ENCODE measurements around the gene EIF3L.
A peak's percentile ranks its signal among the peaks of the same experiment; 100 is the strongest.

DNA sequence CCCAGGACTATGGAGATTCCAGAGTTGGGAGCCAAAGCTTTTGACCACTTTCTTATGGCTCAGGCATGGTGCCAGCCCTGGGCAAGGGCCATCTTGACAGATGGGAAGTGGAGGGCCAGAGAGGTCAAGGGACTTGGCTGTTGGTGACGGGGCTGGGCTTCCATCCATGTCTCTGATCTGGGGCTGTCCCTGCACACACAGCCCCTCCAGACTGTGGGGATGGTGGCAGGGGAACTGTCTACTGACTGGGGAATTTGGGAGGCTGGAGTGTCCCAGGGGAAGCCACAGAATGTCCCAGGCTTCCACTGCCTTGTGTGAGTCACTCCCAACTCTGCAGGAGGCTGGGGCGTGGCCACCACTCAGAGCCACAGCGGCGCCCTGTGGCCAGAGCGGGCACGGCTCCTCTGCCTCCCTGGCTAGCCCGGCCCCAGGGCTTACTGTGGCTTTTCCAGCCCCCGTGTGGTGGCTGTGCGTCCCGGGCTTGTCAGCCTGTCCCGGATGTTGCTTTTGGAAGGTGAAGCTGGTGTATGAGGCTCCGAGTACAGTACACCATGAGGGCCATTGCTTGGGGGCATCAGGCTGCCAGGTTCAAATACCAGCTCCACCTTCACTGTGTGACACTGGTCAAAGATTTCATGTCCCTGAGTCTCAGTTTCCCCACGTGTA lies 84.6 kb downstream of the EIF3L start:
- TF ChIP-seq, protein P1, sequence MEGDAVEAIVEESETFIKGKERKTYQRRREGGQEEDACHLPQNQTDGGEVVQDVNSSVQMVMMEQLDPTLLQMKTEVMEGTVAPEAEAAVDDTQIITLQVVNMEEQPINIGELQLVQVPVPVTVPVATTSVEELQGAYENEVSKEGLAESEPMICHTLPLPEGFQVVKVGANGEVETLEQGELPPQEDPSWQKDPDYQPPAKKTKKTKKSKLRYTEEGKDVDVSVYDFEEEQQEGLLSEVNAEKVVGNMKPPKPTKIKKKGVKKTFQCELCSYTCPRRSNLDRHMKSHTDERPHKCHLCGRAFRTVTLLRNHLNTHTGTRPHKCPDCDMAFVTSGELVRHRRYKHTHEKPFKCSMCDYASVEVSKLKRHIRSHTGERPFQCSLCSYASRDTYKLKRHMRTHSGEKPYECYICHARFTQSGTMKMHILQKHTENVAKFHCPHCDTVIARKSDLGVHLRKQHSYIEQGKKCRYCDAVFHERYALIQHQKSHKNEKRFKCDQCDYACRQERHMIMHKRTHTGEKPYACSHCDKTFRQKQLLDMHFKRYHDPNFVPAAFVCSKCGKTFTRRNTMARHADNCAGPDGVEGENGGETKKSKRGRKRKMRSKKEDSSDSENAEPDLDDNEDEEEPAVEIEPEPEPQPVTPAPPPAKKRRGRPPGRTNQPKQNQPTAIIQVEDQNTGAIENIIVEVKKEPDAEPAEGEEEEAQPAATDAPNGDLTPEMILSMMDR (IDR thresholded peaks at IDR 0.05; ENCODE audit: low read depth, low read length) = peak; percentile 96
- TF ChIP-seq POLR2A (IDR thresholded peaks at IDR 0.05; ENCODE audit: extremely low read depth, insufficient read length) (no peak), MYC (IDR thresholded peaks at IDR 0.05; ENCODE audit: low read depth, low read length) (no peak)
- TF ChIP-seq, protein P2, sequence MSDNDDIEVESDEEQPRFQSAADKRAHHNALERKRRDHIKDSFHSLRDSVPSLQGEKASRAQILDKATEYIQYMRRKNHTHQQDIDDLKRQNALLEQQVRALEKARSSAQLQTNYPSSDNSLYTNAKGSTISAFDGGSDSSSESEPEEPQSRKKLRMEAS (IDR thresholded peaks at IDR 0.05; ENCODE audit: low read depth, low read length) = 0 out of 2 replicates have a peak, but pooled peaks have one; percentile 16

Measured in NB4 (cell line).